ENCODE data around the gene MS4A2. TPM values are rescaled to one million over a fixed set of nuclear protein-coding genes. Genes with fewer than 3 reads are reported as not detected.

MS4A2 gene
- total and polyA plus RNA-seq, 11 donors = 0.01 to 0.57 (median 0.18) TPM; not detected in 1

DNA sequence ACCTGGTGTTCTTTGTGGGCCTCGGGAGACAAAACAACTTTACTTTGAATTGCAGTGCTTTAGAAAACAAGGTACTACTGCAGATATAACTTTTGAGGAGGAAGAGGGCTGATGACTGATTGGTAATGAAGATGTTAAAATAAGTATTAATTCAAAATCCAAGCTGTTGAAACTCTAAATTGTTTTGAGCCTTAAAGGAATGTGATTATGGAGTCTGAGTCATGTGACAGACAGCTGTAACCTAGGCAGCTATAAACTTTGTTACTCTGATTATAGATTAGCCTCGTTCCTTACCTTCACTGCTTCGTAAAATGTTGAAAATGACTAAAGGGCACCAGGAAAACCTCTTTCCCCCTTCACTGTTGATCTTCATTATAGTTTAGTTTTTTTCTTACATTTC lies 43.4 kb downstream of the MS4A2 start:
- H3K36me3 ChIP-seq = no peaks in the 10 kb centered on the region
- no peak overlapping the region for H3K4me3 ChIP-seq
- intact Hi-C loops (cut with DNase I) = loop anchor here in 8 of 10 donors (2.0 to 10.0 kb wide), 3 partner anchors 305 to 309 kb away; no protein-coding TSS in a partner anchor
- 70 to 81% (median 77%) methylated on average over 3 of the region's 3 CpGs for WGBS, 4 donors
- no peaks in the 10 kb centered on the region for H3K4me1 ChIP-seq
- peaks cover 0 to 8% (median 0%) of the 10 kb centered on the region in 12 donors for H3K9me3 ChIP-seq
- DNase-seq (no peak), ATAC-seq (no peak)
- no peak overlapping the region for H3K27ac ChIP-seq
- H3K27me3 ChIP-seq = no peaks in the 10 kb centered on the region
- TF ChIP-seq CTCF (IDR thresholded peaks at IDR 0.05) = no peak
- no peak for TF ChIP-seq POLR2A (IDR thresholded peaks at IDR 0.05)

DNA sequence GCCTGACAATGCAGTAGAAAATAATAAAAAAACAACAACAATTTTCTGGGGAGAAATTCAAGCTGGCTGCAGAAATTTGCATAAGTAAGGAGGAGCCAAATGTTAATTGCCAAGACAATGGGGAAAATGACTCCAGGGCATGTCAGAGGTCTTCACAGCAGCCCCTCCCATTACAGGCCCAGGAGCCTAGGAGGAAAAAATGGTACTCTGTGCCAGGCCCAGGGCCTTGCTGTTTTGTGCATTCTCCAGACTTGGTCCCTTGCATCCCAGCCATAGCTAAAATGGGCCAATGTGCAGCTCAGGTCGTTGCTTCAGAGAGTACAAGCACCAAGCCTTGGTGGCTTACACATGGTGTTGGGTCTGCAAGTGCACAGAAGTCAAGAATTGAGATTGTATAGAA lies 45.5 kb downstream of the MS4A2 start:
- intact Hi-C loops (cut with DNase I) = loop anchor here in 5 of 10 donors (5.0 to 10.0 kb wide), 2 partner anchors 307 to 309 kb away; no protein-coding TSS in a partner anchor
- ATAC-seq (no peak), DNase-seq (no peak)
- H3K4me1 ChIP-seq = no peaks in the 10 kb centered on the region
- H3K36me3 ChIP-seq = no peaks in the 10 kb centered on the region
- WGBS, 4 donors = 19 to 56% (median 32%) methylated on average over 1 of the region's 1 CpG
- TF ChIP-seq POLR2A (IDR thresholded peaks at IDR 0.05) (no peak), CTCF (IDR thresholded peaks at IDR 0.05) (no peak)
- no peak overlapping the region for H3K27ac ChIP-seq
- no peak overlapping the region for H3K4me3 ChIP-seq
- peaks cover 0 to 18% (median 1%) of the 10 kb centered on the region in 12 donors for H3K9me3 ChIP-seq
- H3K27me3 ChIP-seq = no peaks in the 10 kb centered on the region

- ATAC-seq = no peak
- intact Hi-C loops (cut with DNase I) = no loop called here
Observed at GRCh38 chr11:60143768-60144167, 55.3 kb downstream of the MS4A2 start.

GRCh38 chr11:60145677-60146076 lies 57.2 kb downstream of the MS4A2 start:
- H3K9me3 ChIP-seq = peaks cover 0 to 7% (median 0%) of the 10 kb centered on the region in 12 donors
- DNase-seq (no peak), ATAC-seq (no peak)
- WGBS, 4 donors = 87 to 90% (median 88%) methylated on average over 3 of the region's 3 CpGs
- no peak overlapping the region for H3K4me3 ChIP-seq
- no peaks in the 10 kb centered on the region for H3K36me3 ChIP-seq
- TF ChIP-seq POLR2A (IDR thresholded peaks at IDR 0.05) = no peak
- no peak for TF ChIP-seq CTCF (IDR thresholded peaks at IDR 0.05)
- no peak overlapping the region for H3K27ac ChIP-seq
- H3K4me1 ChIP-seq = no peaks in the 10 kb centered on the region
- intact Hi-C loops (cut with DNase I) = no loop called here
- H3K27me3 ChIP-seq = no peaks in the 10 kb centered on the region

More at GRCh38 chr11:60143768-60144167, 55.3 kb downstream of the MS4A2 start:
- DNase-seq = no peak
- H3K27me3 ChIP-seq = no peaks in the 10 kb centered on the region
- no peaks in the 10 kb centered on the region for H3K36me3 ChIP-seq
- no peaks in the 10 kb centered on the region for H3K4me1 ChIP-seq
- WGBS, 4 donors = 89 to 92% (median 91%) methylated on average over 3 of the region's 3 CpGs
- no peak overlapping the region for H3K27ac ChIP-seq
- H3K4me3 ChIP-seq = no peak overlapping the region
- TF ChIP-seq CTCF (IDR thresholded peaks at IDR 0.05) = no peak
- TF ChIP-seq POLR2A (IDR thresholded peaks at IDR 0.05) = no peak
- no peaks in the 10 kb centered on the region for H3K9me3 ChIP-seq

Other genes starting within 250 kb of the MS4A2 start
- gene CBLIF, start 243.2 kb upstream of the MS4A2 start, total RNA-seq = not detected
- gene CBLIF, start 243.2 kb upstream of the MS4A2 start, polyA plus RNA-seq = not detected
- gene TCN1, start 222.2 kb upstream of the MS4A2 start, total RNA-seq = under 1 TPM in 1 of 9 donors, not detected in 8; 0.53 TPM
- gene TCN1, start 222.2 kb upstream of the MS4A2 start, polyA plus RNA-seq = under 1 TPM in 1 of 2 donors, not detected in 1; 0.11 TPM
- not detected for gene OOSP3, start 209.9 kb upstream of the MS4A2 start, total RNA-seq
- not detected for gene OOSP3, start 209.9 kb upstream of the MS4A2 start, polyA plus RNA-seq
- gene OOSP1, start 150.2 kb upstream of the MS4A2 start, total RNA-seq = under 1 TPM in 1 of 9 donors, not detected in 8; 0.38 TPM
- not detected for gene OOSP1, start 150.2 kb upstream of the MS4A2 start, polyA plus RNA-seq
- gene OOSP4A, start 124.6 kb upstream of the MS4A2 start, total RNA-seq = not detected
- gene OOSP4A, start 124.6 kb upstream of the MS4A2 start, polyA plus RNA-seq = not detected
- not detected for gene OOSP4B, start 71.5 kb upstream of the MS4A2 start, total RNA-seq
- gene OOSP4B, start 71.5 kb upstream of the MS4A2 start, polyA plus RNA-seq = not detected
- not detected for gene OOSP2, start 48.3 kb upstream of the MS4A2 start, total RNA-seq
- gene OOSP2, start 48.3 kb upstream of the MS4A2 start, polyA plus RNA-seq = not detected
- 1 to 10 TPM in 1 of 9 donors, not detected in 8; 1.4 TPM for gene MS4A3, start 32.0 kb upstream of the MS4A2 start, total RNA-seq
- under 1 TPM in 1 of 2 donors, not detected in 1; 0.11 TPM for gene MS4A3, start 32.0 kb upstream of the MS4A2 start, polyA plus RNA-seq
- 100 to 1,000 TPM in 2 of 9 donors, 10 to 100 TPM in 7; 12.4 to 279 (median 30.7) TPM for gene MS4A6A, start 94.4 kb downstream of the MS4A2 start, total RNA-seq
- 10 to 100 TPM; 11.7 to 23.0 TPM for gene MS4A6A, start 94.4 kb downstream of the MS4A2 start, polyA plus RNA-seq
- 1 to 10 TPM in 2 of 9 donors, under 1 TPM in 6, not detected in 1; 0.34 to 3.4 (median 0.71) TPM for gene MS4A4E, start 154.5 kb downstream of the MS4A2 start, total RNA-seq
- 1 to 10 TPM in 1 of 2 donors, under 1 TPM in 1; 0.18 to 1.1 TPM for gene MS4A4E, start 154.5 kb downstream of the MS4A2 start, polyA plus RNA-seq
- gene MS4A4A, start 192.0 kb downstream of the MS4A2 start, total RNA-seq = 10 to 100 TPM in 4 of 9 donors, 1 to 10 TPM in 5; 4.1 to 72.2 (median 10.0) TPM
- 1 to 10 TPM; 4.3 to 8.0 TPM for gene MS4A4A, start 192.0 kb downstream of the MS4A2 start, polyA plus RNA-seq
- gene MS4A6E, start 238.6 kb downstream of the MS4A2 start, total RNA-seq = not detected
- under 1 TPM in 1 of 2 donors, not detected in 1; 0.18 TPM for gene MS4A6E, start 238.6 kb downstream of the MS4A2 start, polyA plus RNA-seq